CD1c-positive myeloid dendritic cell (primary cell): ENCODE measurements around the gene TPGS2.
"Not testable (repeated sequence)": the region's sequence is repeated elsewhere in the genome, so short reads cannot be mapped to it uniquely, and the experiment has no call there.

Source experiments
- DNase-seq: peaks from one replicate; pipeline ENCODE4 v3.0.0-alpha.2; 2016; ENCODE audit errors: extremely low spot score

Gene TPGS2

DNA sequence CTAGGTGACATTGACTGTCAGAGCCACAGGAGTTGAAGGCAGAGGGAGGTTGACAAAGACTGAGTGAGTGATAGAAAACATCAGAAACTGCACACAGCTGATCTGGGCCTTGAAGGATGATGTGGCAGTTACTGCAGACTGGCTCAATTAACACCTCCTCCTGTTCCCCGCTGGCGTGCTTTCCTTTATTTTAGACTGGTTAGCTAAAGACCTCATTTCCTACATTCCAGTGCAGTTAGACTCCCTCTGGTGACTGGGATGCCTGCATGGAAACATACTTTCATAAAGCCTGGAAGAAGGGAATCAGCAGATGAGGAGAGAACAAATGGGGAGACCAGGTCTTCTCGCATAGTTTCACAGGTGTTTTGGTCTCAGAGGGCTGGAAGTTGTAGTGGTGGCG is 7.1 kb downstream of the TPGS2 start:
- no peak for DNase-seq

DNA sequence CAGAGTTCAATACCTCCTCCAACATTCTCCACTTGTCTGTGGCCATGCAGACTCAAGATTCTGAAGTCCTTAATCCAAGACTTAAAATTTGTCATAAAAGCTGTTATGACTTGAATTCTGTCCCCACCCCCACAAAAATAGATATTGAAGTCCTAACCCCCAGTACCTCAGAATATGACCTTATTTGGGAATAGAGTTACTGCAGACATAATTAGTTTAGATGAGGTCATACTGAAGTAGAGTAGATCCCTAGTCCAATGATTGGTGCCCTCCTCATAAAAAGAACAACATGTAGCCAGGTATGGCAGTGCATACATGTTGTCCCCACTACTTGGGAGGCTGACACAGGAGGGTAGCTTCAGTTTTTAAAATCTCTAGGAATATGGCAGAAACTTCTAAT is 9.2 kb downstream of the TPGS2 start:
- no peak for DNase-seq

DNA sequence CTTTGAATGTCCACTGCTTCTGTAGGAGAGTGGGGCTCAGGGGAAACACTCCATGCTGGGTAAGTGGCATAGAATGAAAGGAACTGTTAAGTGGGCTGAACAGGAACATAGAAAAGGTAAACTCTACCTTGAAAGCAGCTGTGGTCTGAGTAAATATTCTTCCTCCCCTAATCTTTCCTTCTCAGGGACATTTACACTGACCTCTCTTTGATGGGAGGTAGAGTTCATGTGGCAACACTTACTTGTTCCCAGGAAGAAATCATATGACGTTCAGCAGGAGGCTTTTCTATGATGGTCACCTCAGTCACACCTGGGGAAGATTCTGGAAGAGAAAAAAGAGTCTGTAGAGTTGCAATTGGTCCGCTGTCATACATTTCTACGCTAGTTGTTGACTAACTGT is 10.2 kb downstream of the TPGS2 start:
- no peak for DNase-seq

DNA sequence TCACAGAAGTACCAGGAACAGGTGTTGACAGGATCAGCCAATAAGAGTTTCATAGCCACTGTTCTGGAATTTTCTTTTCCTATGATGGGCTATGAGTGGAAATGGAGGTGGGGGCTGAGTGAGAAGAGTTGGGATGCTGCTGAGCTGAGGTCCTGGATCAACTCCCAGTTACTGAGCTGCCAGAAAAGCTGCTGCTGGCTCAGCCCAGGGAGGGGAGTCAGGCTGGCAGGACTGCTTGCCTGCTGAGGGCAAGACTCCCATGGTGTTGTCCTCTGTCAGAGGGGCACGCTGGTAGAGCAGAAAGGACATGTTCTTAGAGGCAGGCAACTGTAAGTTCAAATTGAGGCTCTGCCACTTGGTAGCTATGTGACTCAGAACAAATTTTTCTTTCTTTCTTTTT is 11.8 kb downstream of the TPGS2 start:
- DNase-seq = no peak

DNA sequence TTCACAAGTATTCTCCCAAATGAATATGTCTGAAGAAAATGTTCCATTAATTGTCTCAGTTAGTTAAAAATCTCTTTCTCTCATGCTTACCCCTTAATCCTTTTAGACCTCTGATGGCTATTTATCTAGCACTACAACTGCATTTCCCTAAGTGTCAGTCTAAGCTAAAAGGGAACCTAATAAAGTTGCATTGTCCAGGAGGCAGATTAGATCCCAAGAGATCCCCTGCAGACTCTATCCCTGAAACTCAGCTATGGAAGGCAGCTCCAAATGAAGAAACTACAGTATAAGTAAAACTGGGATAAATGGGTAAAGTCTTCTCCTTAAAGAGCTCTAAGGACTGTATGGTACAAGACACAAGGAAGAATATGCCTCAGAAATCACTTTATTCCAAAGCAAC is 12.7 kb downstream of the TPGS2 start:
- DNase-seq = not testable (repeated sequence)

DNA sequence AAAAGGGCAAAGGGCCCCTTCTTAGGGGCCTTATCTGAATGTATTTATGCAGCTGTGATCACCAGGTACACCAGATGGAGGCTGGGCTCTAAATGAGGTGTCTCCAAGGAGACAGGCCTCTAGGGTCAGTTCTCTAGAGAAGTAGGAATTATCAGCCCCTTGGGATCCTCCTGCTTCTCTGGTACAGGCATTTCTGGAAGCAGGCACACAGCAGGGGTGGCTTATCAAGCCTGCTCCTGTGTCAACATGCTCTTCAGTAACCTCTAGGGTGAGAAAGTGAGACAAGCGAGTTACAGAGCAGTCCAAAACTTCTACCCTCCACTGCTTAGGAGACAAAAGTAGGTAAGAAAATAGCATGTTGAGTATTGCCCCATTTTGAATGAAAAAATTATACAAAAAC is 13.8 kb downstream of the TPGS2 start:
- no peak for DNase-seq

DNA sequence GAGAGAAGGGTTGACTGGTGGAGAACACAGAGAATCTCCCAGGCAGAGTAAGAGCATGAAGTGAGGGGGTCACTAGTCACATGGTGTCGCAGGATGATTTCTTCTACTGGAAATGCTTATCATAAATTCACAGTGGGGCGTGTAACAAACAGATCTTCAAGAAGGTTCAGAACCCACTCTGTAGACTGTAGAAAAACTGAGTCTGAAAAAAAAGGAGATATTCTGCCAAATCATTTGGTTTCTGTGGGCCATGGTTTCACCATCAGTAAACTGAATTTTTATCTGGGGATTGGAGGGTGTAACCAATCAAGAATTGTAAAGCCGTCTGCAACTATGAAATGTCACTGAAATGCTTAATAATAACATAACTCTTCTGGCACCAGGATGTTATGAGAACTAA is 15.0 kb downstream of the TPGS2 start:
- DNase-seq = no peak

DNA sequence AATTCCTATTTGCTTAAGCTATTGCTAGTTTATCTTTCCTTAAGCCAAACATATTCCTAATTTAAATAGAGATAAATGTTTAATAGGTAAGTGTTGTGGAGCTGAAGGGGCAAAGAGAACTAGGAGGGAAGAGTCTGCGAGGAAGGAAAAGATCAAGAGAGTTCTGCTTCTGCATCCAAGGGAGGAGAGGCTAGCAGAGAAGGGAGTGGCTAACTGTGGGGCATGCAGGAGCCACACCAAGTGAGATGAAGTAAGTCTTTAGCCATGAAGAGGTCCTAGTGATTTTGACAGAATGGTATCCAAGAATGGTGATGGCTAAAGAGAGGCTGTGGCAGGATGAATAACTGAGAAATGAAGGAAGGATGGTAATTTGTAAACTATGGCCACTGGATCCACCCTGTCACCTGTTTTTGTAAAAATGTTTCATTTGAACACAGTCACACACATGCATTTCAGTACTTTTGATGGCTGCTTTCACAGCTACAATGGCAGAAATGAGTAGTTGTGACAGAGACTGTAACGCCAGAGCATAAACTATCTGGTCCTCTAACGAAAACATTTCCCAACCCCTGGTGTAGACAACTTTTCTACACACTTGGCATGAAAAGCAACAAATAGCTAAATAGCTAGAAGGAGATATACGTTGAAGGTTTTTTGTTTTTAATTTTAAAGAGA is 15.6 kb downstream of the TPGS2 start:
- DNase-seq = no peak

DNA sequence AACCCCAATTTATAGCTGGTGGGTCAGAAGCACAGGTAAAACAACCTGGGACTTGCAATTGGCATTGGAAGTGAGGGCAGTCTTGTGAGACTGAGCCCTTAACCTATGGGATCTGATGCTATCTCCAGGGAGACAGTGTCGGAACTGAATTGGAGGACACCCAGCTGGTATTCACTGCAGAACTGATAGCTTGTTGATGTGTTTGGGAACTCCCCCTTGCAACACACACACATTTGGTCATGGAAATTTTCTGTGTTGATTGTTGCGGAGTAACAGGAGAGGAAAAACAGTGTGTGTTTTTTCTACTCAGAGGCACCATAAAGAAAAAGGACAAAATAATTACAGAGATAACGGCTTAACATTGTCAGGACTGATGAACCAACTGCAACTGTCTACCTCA is 16.1 kb downstream of the TPGS2 start:
- DNase-seq = no peak

DNA sequence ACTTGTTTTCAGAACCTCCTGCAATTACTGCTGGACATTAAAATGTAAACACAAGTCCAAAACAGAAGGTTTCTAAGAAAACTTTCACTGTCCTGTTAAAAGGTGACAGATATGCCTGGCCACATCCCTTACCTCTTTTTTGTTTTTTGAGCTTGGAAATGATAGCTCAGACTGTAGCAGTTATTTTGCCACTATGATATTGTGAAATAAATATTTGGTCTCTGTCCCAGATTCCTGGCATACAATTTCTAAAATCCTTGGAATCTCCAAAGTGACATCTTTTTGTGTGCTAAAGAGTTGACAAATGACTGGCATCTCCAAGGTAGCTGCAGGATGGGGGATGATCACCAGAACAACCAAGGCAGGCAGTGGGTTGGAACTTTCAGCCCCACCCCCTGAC is 16.8 kb downstream of the TPGS2 start:
- no peak for DNase-seq

DNA sequence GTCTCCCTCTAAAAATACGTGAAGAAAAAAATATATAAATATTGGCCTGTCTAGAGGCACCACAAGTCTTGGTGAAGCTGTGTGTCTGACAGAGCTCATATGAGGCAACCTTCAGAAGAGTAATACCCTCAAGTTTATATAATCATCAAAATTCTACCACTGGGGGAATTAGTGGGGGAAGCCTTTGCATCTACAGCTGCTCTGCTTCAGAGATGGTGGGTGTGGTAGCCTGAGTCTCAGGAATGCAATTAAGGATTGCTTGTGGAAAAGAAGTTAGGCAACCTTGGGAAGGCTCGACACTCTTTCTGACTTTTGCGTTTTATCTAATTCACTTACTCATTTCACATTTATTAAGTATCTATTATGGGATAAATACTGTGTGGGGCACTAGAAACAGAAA is 17.4 kb downstream of the TPGS2 start:
- no peak for DNase-seq

DNA sequence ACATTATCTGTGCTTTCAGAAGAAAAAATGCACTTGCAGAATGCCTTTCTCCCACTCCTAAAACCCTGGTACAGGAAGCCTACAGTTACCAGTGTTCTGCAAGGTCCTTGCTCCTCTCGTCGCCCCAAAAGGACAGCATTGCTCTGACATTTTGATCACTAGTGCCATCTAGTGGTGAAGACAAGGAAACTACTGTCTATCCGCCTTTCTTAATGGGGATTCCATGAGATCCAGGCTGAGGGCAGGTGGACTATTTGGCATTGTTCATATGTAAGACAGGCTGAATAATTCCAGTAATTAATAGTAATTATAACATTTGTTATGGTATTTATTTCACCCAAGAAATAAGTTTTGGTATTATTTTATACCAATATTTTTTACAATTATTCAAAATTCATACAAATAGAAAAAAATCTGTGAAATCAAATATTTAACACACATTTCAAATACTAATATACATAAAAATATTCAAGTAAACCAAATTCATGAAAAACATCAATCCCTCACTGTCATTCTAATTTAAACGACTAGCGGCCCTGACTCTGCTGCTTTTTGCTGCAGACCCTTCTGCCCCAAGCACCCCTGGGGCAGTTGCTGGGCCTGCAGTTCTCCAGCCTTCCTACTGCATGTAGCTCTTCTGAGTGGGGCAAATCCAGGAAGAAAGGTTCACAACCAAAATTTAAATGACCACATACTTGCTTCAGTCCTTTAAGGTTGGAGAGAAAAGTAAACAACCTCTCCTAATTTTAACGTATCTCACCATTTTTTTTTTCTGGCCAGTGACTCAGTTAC is 19.0 kb downstream of the TPGS2 start:
- DNase-seq = peak; percentile 71

DNA sequence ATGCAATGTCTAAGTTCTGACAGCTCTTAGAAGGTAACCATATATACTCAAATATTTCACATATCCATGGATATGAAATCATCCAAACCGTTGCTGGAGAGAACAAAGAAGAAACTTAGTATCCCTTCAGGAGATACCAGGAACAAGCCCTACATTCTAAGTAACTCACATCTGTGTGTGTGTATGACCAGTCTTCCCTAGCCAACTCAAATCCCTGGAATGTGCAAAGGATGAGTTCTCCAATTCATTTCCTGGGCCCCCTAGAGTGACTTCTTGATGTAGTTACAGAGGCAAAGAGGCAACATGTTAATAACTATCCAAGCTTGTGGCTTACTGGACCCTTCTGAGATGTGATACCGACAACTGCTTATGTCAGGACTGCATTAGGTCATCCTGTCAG is 20.1 kb downstream of the TPGS2 start:
- no peak for DNase-seq

DNA sequence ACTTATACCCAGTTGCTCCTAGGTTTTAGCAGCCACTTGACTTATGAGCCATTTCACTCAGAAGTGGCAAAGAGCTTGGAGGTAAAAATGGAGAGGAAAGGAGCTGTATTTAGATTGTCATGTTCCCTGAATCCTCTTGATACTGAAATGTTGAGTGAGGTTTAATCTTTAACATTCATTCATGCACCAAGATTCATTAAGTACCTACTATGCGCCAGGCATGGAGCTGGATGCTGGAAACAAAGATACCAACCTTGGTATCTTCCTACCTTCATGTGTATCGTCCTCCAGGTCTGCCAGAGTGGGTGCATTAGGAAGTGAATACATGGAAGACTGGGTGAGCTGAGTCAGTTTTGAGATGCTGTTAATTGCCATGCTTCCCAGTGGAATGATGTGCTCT is 23.7 kb downstream of the TPGS2 start:
- DNase-seq = no peak

DNA sequence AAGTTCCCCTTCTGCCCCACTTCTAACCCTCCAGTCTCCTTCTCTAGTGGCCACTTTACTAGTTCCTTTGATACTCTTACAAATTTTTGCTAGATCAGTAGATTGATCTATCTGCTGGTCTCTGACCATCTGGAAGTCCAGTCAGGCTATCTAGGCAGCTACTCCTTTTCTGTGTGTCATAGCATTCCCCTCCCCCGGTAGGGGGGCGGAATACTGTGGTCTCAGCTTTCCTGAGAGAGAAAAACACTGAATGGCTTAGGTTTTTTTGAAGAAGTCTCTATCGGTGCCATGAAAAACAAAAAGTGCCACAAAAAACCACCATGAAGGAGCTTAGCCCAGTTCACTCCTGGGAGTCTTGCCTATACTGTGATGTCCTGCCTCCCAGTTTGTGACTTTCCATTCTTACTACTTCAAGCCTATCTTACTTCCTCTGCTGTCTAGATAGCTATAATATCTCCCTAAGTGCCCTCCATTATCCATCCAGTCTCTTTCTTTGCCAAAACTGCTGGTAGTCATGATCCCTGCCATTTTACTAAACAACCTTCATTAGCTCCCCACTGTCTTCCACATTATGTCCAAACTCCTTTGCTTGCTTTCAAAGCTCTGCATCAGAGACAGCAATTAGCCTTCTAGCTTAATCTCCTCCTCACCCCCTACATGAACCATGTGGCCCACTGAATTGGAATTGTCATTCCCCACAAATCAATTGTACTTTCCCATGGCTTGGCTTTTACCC is 29.9 kb downstream of the TPGS2 start:
- DNase-seq = no peak

DNA sequence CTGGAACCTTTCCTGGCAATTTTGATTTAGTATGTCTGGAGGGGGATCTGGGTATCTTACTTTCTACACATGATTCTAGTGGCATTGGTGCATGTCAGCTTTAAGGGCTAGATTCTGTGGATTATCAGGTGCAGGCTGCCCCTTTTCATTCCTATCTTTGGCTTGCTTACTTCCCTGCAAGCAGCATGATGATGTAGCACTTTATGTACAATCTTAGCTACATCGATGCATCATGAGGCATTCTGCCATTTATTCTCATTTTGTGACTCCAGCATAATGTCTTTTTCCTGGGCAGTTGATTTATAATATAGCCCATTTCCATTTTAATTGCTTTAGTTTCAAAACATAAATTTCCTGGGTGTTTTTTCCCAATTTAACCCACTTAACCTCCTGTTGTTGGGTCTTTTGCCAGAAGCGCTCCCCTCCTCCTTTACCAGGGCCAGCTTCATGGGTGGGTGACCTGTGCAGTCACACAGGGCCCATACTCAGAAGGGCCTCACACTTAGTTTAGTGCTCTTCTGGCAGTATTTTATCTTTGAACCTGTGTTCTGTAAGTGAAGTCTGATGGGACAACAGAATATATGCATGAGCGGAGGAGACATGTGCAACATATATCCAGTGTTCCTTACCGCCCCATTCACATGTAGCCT is 36.0 kb downstream of the TPGS2 start:
- DNase-seq = no peak

DNA sequence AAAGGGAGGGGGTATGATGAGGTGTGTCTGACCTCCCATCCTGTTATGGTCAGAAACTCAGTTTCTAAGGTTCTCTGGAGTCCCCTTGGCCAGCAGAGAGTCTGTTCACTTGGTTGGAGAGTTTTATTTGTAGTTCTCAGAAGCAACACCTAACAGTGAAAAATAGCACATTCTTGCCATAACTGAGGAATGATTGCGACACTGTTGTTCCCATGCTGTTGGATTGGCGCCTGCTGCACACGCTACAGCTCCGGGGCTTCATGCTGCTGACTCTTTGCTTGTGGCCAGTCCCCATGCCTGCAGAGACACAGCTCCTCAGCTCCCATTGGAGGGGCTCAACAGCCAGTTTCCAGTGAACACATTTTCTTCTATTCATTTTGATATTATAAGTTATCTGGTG is 42.1 kb downstream of the TPGS2 start:
- DNase-seq = no peak

DNA sequence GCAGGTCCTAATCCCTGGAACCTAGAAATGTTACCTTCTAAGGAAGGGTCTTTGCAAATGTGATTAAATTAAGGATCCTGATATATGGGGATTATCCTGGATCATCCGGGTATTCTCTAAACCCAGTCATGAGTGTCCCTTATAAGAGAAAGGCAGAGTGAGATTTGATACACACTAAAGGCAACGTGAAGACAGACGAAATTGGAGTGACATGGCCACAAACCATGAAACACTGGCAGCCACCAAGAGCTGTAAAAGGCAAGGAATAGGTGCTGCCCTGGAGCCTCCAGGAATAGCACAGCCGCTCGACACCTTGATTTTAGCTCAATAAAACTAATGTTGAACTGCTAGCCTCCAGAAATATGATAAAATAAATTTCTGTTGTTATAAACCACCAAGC is 45.0 kb downstream of the TPGS2 start:
- no peak for DNase-seq

DNA sequence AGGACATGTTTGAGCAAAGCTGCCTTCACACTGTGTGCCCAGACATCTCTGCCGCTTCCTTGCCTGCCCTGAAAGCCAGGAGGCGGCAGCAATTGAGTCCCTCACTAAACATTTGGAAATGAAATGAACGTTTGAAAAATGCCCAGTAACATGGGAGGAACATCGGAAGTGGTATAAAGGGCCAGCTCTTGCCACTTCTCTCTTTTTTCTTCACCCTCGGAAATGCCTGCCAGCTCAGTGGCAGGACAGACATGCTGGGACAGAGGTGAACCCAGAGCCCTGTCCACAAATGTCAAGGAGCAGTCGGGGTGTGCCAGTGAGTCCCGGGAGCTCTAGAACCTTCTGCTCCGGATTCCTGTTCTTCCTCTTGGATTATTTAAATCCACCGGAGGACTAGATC is 46.1 kb downstream of the TPGS2 start:
- no peak for DNase-seq

DNA sequence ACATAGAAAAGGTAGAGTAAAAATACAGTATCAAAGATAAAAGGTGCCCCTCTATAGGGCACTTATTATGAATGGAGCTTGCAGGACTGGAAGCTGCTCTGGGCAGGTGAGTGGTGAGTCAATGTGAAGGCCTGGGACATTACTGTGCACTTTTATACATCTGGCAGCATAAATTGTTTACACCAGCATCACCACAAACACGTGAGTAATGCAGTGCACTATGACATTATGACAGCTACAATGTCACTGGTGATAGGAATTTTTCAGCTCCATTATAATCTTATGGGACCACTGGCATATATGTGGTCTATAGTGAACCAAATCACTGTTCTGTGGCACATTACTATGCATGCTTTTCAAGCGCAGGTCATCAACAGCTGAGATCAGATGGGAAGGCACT is 48.1 kb downstream of the TPGS2 start:
- no peak for DNase-seq

DNA sequence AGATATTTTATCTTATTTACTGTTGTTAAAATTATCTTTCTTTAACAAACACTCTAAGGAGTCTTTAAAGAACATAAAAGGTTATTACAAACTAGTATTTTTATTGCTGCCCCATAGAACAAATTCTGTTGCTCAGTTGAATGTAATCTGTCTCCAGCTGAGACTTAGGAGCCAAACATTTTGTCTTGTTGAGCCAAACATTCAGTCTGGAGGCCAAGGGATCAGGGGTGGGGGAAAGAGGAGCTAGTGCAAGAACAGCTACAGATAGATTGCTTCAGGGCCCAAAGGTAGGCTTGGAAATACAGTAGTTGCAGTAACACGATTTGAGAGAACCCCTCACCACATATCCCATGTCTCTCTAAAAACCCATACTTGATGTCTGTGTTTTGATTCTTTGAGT is 51.2 kb downstream of the TPGS2 start:
- DNase-seq = no peak

DNA sequence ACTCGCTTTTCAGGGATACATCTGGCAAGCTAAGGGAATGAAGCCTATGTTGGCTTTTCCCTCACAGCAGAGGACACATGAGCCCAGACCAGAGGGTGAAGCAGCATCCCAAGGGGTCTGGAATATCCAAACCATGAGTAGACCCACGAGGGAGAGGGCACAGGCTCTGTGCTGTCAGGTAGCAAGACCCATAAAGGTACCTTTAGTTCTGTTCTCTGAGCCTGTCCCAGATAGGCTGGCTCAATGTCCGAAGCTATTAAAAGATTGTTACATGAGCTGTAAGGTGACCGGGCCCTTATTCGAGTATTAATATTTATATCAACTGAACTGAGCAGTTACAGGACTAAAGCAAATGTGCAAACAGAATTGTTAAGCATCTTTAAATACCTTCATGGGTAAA is 52.2 kb downstream of the TPGS2 start:
- DNase-seq = no peak

DNA sequence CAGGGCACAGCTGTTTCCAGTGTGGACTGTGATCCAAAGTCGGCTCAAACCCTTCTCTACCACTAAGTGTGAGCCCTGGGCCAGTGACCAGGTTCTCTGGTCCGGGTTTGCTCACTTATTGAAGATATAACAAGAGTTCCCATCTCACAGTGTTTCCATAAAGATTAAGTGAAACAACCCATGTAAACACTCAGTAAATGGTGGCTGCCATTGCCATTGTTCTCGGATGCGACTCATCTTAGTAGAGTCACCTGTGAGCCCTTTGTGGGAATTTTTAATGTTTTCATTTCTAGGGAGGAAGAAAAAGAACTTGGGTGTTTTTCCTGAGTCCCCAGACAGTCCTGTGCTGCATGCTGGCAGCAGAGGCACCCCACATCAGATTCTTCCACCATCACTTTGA is 53.4 kb downstream of the TPGS2 start:
- no peak for DNase-seq
